Measurements from ENCODE around the gene SS18L1.

DNA sequence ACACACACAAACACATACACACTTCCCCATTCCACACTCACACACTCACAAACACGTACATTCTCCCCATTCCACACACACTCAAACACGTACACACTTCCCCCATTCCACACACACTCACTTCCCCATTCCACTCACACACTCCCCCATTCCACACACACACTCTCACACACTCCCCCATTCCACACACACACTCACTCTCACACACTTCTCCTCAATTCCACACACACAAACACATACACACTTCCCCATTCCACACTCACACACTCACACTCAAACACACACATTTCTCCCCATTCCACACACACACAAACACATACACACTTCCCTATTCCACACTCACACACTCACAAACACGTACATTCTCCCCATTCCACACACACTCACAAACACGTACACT, 86.1 kb downstream of the SS18L1 start:
- TF ChIP-seq, protein P1, sequence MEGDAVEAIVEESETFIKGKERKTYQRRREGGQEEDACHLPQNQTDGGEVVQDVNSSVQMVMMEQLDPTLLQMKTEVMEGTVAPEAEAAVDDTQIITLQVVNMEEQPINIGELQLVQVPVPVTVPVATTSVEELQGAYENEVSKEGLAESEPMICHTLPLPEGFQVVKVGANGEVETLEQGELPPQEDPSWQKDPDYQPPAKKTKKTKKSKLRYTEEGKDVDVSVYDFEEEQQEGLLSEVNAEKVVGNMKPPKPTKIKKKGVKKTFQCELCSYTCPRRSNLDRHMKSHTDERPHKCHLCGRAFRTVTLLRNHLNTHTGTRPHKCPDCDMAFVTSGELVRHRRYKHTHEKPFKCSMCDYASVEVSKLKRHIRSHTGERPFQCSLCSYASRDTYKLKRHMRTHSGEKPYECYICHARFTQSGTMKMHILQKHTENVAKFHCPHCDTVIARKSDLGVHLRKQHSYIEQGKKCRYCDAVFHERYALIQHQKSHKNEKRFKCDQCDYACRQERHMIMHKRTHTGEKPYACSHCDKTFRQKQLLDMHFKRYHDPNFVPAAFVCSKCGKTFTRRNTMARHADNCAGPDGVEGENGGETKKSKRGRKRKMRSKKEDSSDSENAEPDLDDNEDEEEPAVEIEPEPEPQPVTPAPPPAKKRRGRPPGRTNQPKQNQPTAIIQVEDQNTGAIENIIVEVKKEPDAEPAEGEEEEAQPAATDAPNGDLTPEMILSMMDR (IDR thresholded peaks at IDR 0.05; ENCODE audit: insufficient read depth, low read length, poor library complexity, severe bottlenecking) = no peak
- no peak for TF ChIP-seq EZH2phosphoT487 (conservative IDR thresholded peaks at IDR 0.05; ENCODE audit: low read length)

Data from SU-DHL-6 (cell line).